Stomach (tissue), 9 donors: Measurements from ENCODE around the gene USP32. TPM values are rescaled to one million over a fixed set of nuclear protein-coding genes. Genes with fewer than 3 reads are reported as not detected.

Source experiments
- DNase-seq, 2 donors: peaks; one replicate each; pipeline versions ENCODE4 v3.0.0 to v3.0.0-alpha.2; 2013 to 2019
- H3K27ac ChIP-seq, 5 donors: fragments of 200-600 bp in 4 of 5; sonication (generic) in 4 of 5; one replicate each; pipeline ENCODE4 v1.5.1; 2013 to 2019; ENCODE audit warnings: mild to moderate bottlenecking in 1 of 5, moderate library complexity in 1 of 5
- H3K27me3 ChIP-seq, 3 donors: fragments of 200-600 bp; sonication (generic); one replicate each; pipeline ENCODE4 v1.5.1; 2017 to 2019; ENCODE audit warnings: mixed run types in 1 of 3
- H3K36me3 ChIP-seq, 4 donors: fragments of 200-600 bp; sonication (generic); 1 replicate in 3 of 4; 2 replicates in 1 of 4; pipeline ENCODE4 v1.5.1; 2016 to 2019
- H3K4me1 ChIP-seq, 4 donors: fragments of 200-600 bp; sonication (generic); one replicate each; pipeline ENCODE4 v1.5.1; 2016 to 2019
- H3K4me3 ChIP-seq, 4 donors: fragments of 200-600 bp; sonication (generic) in 3 of 4; one replicate each; pipeline ENCODE4 v1.5.1; 2016 to 2019; ENCODE audit warnings: mild to moderate bottlenecking in 1 of 4
- H3K9me3 ChIP-seq, 4 donors: fragments of 200-600 bp; sonication (generic); one replicate each; pipeline ENCODE4 v1.5.1; 2016 to 2019
- EP300 ChIP-seq: sonication (generic); formaldehyde crosslinking; IDR thresholded peaks from one replicate; pipeline ENCODE4 v1.6.1; 2017; ENCODE audit warnings: antibody characterized with exemption
- POLR2A ChIP-seq, 4 donors: fragments of 450-650 bp; IDR thresholded peaks; one replicate each; pipeline ENCODE4 v1.6.1; 2016; ENCODE audit warnings: antibody characterized with exemption in 4 of 4, control low read depth in 2 of 4, mild to moderate bottlenecking in 1 of 4, moderate library complexity in 1 of 4
- POLR2AphosphoS5 ChIP-seq, 3 donors: sonication (generic); formaldehyde crosslinking; IDR thresholded peaks; one replicate each; pipeline ENCODE4 v1.6.1; 2016; ENCODE audit warnings: antibody characterized with exemption in 3 of 3
- WGBS, 5 donors: extraction: QIAGEN DNeasy Blood & Tissue Kit in 3 of 5; methylation state at CpG; one replicate each; pipeline versions ENCODE4 v1.1.5 to v1.1.7; 2013 to 2018; 5-methylcytosine and 5-hydroxymethylcytosine counted together
- intact Hi-C: fragments of 100-400 bp; cut with DNase I; formaldehyde crosslinking; loops from one replicate; pipeline ENCODE4 v1.15.1; 2023; ENCODE audit warnings: low total_unique reads
- polyA plus RNA-seq, 3 donors: library from polyadenylated mRNA; stranded (reverse); fragments of 200-250 nt; gene quantifications; one replicate each; pipeline ENCODE4 v1.2.3, GENCODE V29; 2013
- total RNA-seq, 5 donors: library from RNA; depleted of rRNA; stranded (reverse); fragments of >200 nt; gene quantifications; one replicate each; pipeline versions ENCODE4 v1.1.0 to v1.2.3, GENCODE V29; 2014 to 2016
- TF ChIP-seq, protein P1 (sequence below), 7 experiments: fragments of 450-650 bp in 4 of 7; fragments of 200-600 bp in 3 of 7; sonication (generic) in 3 of 7; IDR thresholded peaks; one replicate each; pipeline ENCODE4 v1.5.1; 2016 to 2019; ENCODE audit warnings: antibody characterized with exemption in 7 of 7, control low read depth in 2 of 7, mild to moderate bottlenecking in 1 of 7
- donor health status: healthy with polysubstance abuse.
- donor health status: Bipolar disorder and iron deficiency.
- donor health status: healthy.

The USP32 gene
- total and polyA plus RNA-seq, 8 donors: 7.5 to 70.9 (median 16.0) TPM

DNA sequence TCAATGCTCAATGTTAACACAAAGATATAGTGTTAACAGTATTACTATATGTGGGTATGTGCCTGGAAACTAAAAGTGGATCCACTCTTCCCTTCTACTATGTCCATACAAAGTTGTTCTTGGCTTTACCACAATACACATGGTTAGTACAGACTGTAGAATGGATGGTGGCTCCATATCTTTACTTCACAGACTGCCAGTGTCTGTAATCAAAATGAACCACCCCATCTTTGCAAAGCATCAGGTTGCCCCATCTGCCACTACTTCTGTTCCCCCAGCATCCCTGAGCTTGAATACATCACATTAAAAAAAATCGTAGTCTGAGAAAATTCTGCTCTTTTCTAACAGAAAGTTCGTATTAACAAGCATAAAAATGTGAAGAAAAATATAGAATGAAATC is 30.0 kb downstream of the USP32 start:
- 86 to 91% (median 91%) methylated on average over 2 of the region's 2 CpGs for WGBS, 5 donors
- intact Hi-C loops: no loop called here
- Histone ChIP-seq H3K27me3 (no peaks in the 10 kb centered on the region), H3K4me1 (peaks cover 0 to 17% (median 8%) of the 10 kb centered on the region in 4 donors), H3K4me3 (no peak overlapping the region), H3K36me3 (no peaks in the 10 kb centered on the region), H3K9me3 (no peaks in the 10 kb centered on the region), H3K27ac (no peak overlapping the region)
- no peak for DNase-seq
- TF ChIP-seq EP300 (no peak), POLR2AphosphoS5 (IDR thresholded peaks at IDR 0.05) (no peak), POLR2A (IDR thresholded peaks at IDR 0.05) (no peak)
- TF ChIP-seq, protein P1, sequence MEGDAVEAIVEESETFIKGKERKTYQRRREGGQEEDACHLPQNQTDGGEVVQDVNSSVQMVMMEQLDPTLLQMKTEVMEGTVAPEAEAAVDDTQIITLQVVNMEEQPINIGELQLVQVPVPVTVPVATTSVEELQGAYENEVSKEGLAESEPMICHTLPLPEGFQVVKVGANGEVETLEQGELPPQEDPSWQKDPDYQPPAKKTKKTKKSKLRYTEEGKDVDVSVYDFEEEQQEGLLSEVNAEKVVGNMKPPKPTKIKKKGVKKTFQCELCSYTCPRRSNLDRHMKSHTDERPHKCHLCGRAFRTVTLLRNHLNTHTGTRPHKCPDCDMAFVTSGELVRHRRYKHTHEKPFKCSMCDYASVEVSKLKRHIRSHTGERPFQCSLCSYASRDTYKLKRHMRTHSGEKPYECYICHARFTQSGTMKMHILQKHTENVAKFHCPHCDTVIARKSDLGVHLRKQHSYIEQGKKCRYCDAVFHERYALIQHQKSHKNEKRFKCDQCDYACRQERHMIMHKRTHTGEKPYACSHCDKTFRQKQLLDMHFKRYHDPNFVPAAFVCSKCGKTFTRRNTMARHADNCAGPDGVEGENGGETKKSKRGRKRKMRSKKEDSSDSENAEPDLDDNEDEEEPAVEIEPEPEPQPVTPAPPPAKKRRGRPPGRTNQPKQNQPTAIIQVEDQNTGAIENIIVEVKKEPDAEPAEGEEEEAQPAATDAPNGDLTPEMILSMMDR (IDR thresholded peaks at IDR 0.05): no peak

DNA sequence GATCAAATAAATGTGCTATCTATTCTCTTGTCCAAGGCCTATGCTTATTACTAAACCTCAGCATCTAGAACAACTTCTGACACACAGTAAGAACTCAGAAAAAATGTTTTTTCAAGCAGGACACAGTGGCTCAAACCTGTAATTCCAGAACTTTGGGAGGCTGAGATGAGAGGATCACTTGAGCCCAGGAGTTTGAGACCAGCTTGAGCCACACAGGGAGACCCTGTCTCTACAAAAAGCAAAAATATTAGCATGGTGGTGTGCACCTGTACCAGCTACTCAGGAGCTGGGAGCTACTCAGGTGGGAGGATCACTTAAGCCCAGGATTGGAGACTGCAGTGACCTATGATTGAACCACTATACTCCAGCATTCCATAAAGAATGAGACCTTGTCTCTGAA is 32.5 kb downstream of the USP32 start:
- H3K27ac ChIP-seq: no peak overlapping the region
- H3K36me3 ChIP-seq: no peaks in the 10 kb centered on the region
- intact Hi-C loops: no loop called here
- H3K9me3 ChIP-seq: no peaks in the 10 kb centered on the region
- no peak for DNase-seq
- no peaks in the 10 kb centered on the region for H3K27me3 ChIP-seq
- TF ChIP-seq, protein P1 (IDR thresholded peaks at IDR 0.05): no peak
- TF ChIP-seq EP300 (no peak), POLR2A (IDR thresholded peaks at IDR 0.05) (no peak), POLR2AphosphoS5 (IDR thresholded peaks at IDR 0.05) (no peak)
- H3K4me1 ChIP-seq: peaks cover 0 to 41% (median 26%) of the 10 kb centered on the region in 4 donors
- no peak overlapping the region for H3K4me3 ChIP-seq

DNA sequence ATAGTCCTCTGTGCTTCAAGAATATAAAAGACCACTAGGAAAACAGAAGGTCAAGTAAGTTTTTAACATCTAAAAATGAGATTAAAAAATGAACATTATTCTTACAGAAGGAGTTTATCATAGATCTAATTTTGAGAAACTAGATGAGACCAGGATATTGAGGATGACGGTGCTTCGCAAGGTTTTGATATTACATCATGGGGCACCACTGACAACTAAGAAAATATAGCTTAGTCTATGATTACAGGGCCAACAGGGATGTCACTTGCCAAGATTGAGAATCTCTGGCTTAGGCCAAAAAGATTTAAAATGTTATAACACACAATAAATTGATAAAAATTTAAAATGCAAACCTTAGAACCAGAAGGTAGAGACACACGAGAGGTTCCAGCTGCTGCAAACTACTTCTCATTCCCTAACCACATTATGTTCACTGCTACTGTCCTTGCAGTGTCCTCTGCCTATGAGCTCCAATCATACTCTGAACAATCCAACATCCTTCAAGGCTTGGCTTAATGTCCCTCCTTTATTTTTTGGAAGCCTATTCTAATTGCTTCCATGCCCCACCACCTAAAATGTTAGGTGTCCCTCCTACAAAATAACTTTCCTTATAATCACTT is 33.2 kb downstream of the USP32 start:
- TF ChIP-seq, protein P1 (IDR thresholded peaks at IDR 0.05): no peak
- TF ChIP-seq EP300: no peak
- no peak for TF ChIP-seq POLR2A (IDR thresholded peaks at IDR 0.05)
- no peak for TF ChIP-seq POLR2AphosphoS5 (IDR thresholded peaks at IDR 0.05)
- peaks cover 0 to 48% (median 30%) of the 10 kb centered on the region in 4 donors for H3K4me1 ChIP-seq
- no peaks in the 10 kb centered on the region for H3K9me3 ChIP-seq
- no peaks in the 10 kb centered on the region for H3K27me3 ChIP-seq
- no peak for DNase-seq
- no peak overlapping the region for H3K4me3 ChIP-seq
- intact Hi-C loops: no loop called here
- WGBS, 5 donors: 77 to 91% (median 82%) methylated on average over 3 of the region's 3 CpGs
- H3K27ac ChIP-seq: no peak overlapping the region
- no peaks in the 10 kb centered on the region for H3K36me3 ChIP-seq

DNA sequence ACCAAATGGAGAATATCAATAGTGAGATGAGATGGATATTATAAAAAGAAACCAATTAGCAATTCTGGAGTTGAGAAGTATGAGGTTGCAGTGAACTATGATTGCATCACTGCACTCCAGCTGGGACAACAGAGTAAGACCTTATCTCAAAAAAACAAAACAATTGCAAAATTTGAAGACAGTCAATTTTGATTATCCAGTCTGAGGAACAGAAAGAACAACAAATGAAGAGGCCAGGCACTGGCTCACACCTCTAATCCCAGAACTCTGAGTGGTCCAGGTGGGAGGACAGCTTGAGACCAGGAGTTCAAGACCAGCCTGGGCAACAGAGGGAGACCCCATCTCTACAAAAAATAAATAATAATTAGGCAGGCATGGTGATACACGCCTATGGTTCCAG is 35.0 kb downstream of the USP32 start:
- Histone ChIP-seq H3K27ac (no peak overlapping the region), H3K9me3 (no peaks in the 10 kb centered on the region), H3K27me3 (no peaks in the 10 kb centered on the region), H3K36me3 (no peaks in the 10 kb centered on the region), H3K4me1 (peaks cover 0 to 52% (median 31%) of the 10 kb centered on the region in 4 donors), H3K4me3 (no peak overlapping the region)
- TF ChIP-seq, protein P1 (IDR thresholded peaks at IDR 0.05): no peak
- TF ChIP-seq EP300: no peak
- TF ChIP-seq POLR2A (IDR thresholded peaks at IDR 0.05): no peak
- no peak for TF ChIP-seq POLR2AphosphoS5 (IDR thresholded peaks at IDR 0.05)
- 46 to 100% (median 93%) methylated on average over 1 of the region's 1 CpG for WGBS, 5 donors
- DNase-seq: no peak
- intact Hi-C loops: no loop called here
